Lung (tissue), 12 donors: Measurements from ENCODE around the gene CCL7. TPM values are rescaled to one million over a fixed set of nuclear protein-coding genes. Genes with fewer than 3 reads are reported as not detected.
A peak's percentile ranks its signal among the peaks of the same experiment; 100 is the strongest.

Source experiments
- ATAC-seq: fragments of 200-7000 bp; cut with Tn5 transposase; one replicate; pipeline ENCODE4 v1.9.1; 2020; ENCODE audit warnings: moderate number of reproducible peaks; ENCODE audit not compliant: insufficient read depth, low FRiP score
- DNase-seq, 3 donors: peaks; one replicate each; pipeline ENCODE4 v3.0.0-alpha.2; 2013 to 2017
- H3K27ac ChIP-seq, 2 donors: one replicate each; pipeline ENCODE4 v1.5.1; 2013; ENCODE audit warnings: mild to moderate bottlenecking in 2 of 2, moderate library complexity in 2 of 2, control low read depth in 1 of 2, inconsistent platforms in 1 of 2, low read depth in 1 of 2, low read length in 1 of 2
- H3K27me3 ChIP-seq, 3 donors: one replicate each; pipeline ENCODE4 v1.5.1; 2013; ENCODE audit warnings: low read length in 2 of 3; ENCODE audit not compliant: control insufficient read depth in 3 of 3, insufficient read depth in 3 of 3
- H3K36me3 ChIP-seq, 4 donors: one replicate each; pipeline ENCODE4 v1.5.1; 2013; ENCODE audit warnings: low read length in 4 of 4, mild to moderate bottlenecking in 1 of 4, moderate library complexity in 1 of 4; ENCODE audit not compliant: control insufficient read depth in 4 of 4, insufficient read depth in 4 of 4
- H3K4me1 ChIP-seq, 5 donors: one replicate each; pipeline ENCODE4 v1.5.1; 2013; ENCODE audit warnings: low read length in 5 of 5, mild to moderate bottlenecking in 2 of 5, moderate library complexity in 1 of 5; ENCODE audit not compliant: control insufficient read depth in 5 of 5, insufficient read depth in 5 of 5
- H3K4me3 ChIP-seq: one replicate; pipeline ENCODE4 v1.5.1; 2013; ENCODE audit warnings: mild to moderate bottlenecking, control low read depth, moderate library complexity
- H3K9ac ChIP-seq, 2 donors: one replicate each; pipeline ENCODE4 v1.5.1; 2013; ENCODE audit warnings: low read length in 2 of 2, control low read depth in 1 of 2; ENCODE audit not compliant: insufficient read depth in 1 of 2
- H3K9me3 ChIP-seq, 4 donors: one replicate each; pipeline ENCODE4 v1.5.1; 2013; ENCODE audit warnings: low read length in 3 of 4, mild to moderate bottlenecking in 1 of 4, moderate library complexity in 1 of 4; ENCODE audit not compliant: control insufficient read depth in 4 of 4, insufficient read depth in 3 of 4
- CTCF ChIP-seq: IDR thresholded peaks from 2 replicates; pipeline ENCODE4 v1.5.1; 2012; ENCODE audit warnings: mild to moderate bottlenecking; ENCODE audit errors: control extremely low read depth, extremely low read depth
- WGBS, 2 donors: extraction: QIAGEN DNeasy Blood & Tissue Kit; methylation state at CpG; one replicate each; pipeline ENCODE4 v1.1.7; 2013; 5-methylcytosine and 5-hydroxymethylcytosine counted together
- polyA plus RNA-seq, 2 donors: library from polyadenylated mRNA; stranded (reverse); fragments of 200-250 nt; gene quantifications; one replicate each; pipeline ENCODE4 v1.2.1, GENCODE V29; 2013
- total RNA-seq, 2 donors: library from RNA; depleted of rRNA in 1 of 2; stranded (reverse); fragments of >200 nt in 1 of 2; gene quantifications; one replicate each; pipeline ENCODE4 v1.2.1, GENCODE V29; 2014 to 2021
- donor health status: control.
- donor health status: control.
- donor health status: Bipolar disorder and iron deficiency.
- donor health status: healthy.
- donor health status: DM: yes; HTN: yes; CAD: no.

Gene CCL7
- total and polyA plus RNA-seq, 4 donors = 1.0 to 44.9 (median 1.0) TPM; not detected in 1

- peaks cover 13 to 32% (median 19%) of the 10 kb centered on the region in 5 donors for H3K4me1 ChIP-seq
- DNase-seq (no peak), ATAC-seq (no peak)
- H3K9ac ChIP-seq = no peak overlapping the region
- no peaks in the 10 kb centered on the region for H3K9me3 ChIP-seq
- TF ChIP-seq CTCF = no peak
- H3K27me3 ChIP-seq = no peaks in the 10 kb centered on the region
- H3K4me3 ChIP-seq = no peak overlapping the region
- 82 to 89% methylated on average over 5 of the region's 5 CpGs for WGBS, 2 donors
- H3K27ac ChIP-seq = no peak overlapping the region
- peaks cover 0 to 7% (median 2%) of the 10 kb centered on the region in 4 donors for H3K36me3 ChIP-seq
Measured at GRCh38 chr17:34257299-34257985, 12.6 kb upstream of the CCL7 start.

- Histone ChIP-seq H3K9me3 (no peaks in the 10 kb centered on the region), H3K36me3 (peaks cover 0 to 7% (median 2%) of the 10 kb centered on the region in 4 donors), H3K4me1 (peaks cover 10 to 27% (median 17%) of the 10 kb centered on the region in 5 donors), H3K27me3 (no peaks in the 10 kb centered on the region), H3K27ac (no peak overlapping the region), H3K9ac (no peak overlapping the region), H3K4me3 (no peak overlapping the region)
- TF ChIP-seq CTCF = no peak
- no peak for DNase-seq
- whole genome bisulfite sequencing, 2 donors = 69 to 85% methylated on average over 1 of the region's 1 CpG
- ATAC-seq = no peak
Measured at GRCh38 chr17:34257986-34258326, 12.1 kb upstream of the CCL7 start.

GRCh38 chr17:34259146-34259545 lies 10.9 kb upstream of the CCL7 start:
- ATAC-seq = no peak
- H3K9me3 ChIP-seq = no peaks in the 10 kb centered on the region
- no peak overlapping the region for H3K27ac ChIP-seq
- H3K9ac ChIP-seq = no peak overlapping the region
- DNase-seq = peak in 1 of 3 donors; percentile 32
- no peak overlapping the region for H3K4me3 ChIP-seq
- TF ChIP-seq CTCF = no peak
- H3K4me1 ChIP-seq = peaks cover 0 to 17% (median 11%) of the 10 kb centered on the region in 5 donors
- no peaks in the 10 kb centered on the region for H3K27me3 ChIP-seq
- H3K36me3 ChIP-seq = peaks cover 0 to 7% (median 2%) of the 10 kb centered on the region in 4 donors

GRCh38 chr17:34260861-34261260 lies 9.2 kb upstream of the CCL7 start:
- H3K27me3 ChIP-seq = no peaks in the 10 kb centered on the region
- no peak for TF ChIP-seq CTCF
- DNase-seq (no peak), ATAC-seq (no peak)
- no peak overlapping the region for H3K27ac ChIP-seq
- WGBS, 2 donors = 66 to 80% methylated on average over 4 of the region's 4 CpGs
- H3K4me3 ChIP-seq = no peak overlapping the region
- H3K4me1 ChIP-seq = peaks cover 0 to 9% (median 0%) of the 10 kb centered on the region in 5 donors
- peaks cover 0 to 7% (median 2%) of the 10 kb centered on the region in 4 donors for H3K36me3 ChIP-seq
- H3K9ac ChIP-seq = no peak overlapping the region
- no peaks in the 10 kb centered on the region for H3K9me3 ChIP-seq
